ENCODE data around the gene BPIFB3.

GRCh38 chr20:33038243-33038642 is 15.5 kb upstream of the BPIFB3 start:
- TF ChIP-seq CTCF (conservative IDR thresholded peaks at IDR 0.05; ENCODE audit: low read depth, low read length) (no peak), EZH2 (IDR thresholded peaks at IDR 0.05; ENCODE audit: borderline replicate concordance, low read depth, low read length, poor library complexity, severe bottlenecking) (no peak)

Data from A673 (cell line).